HCT116 (cell line): Measurements from ENCODE around the gene LIMS2.

Source experiments
- EGR1 ChIP-seq: IDR thresholded peaks from 2 replicates; pipeline ENCODE4 v1.6.1; 2012; ENCODE audit warnings: low read depth
- POLR2A ChIP-seq: IDR thresholded peaks from 2 replicates; pipeline ENCODE4 v1.7.0; 2011; ENCODE audit warnings: borderline replicate concordance; ENCODE audit not compliant: insufficient read depth, insufficient read length; ENCODE audit errors: extremely low read depth
- POLR2AphosphoS5 ChIP-seq: IDR thresholded peaks from 2 replicates; pipeline ENCODE4 v1.6.1; 2011; ENCODE audit warnings: mild to moderate bottlenecking, low read depth, low read length, moderate library complexity
- RAD21 ChIP-seq: IDR thresholded peaks from 2 replicates; pipeline ENCODE4 v1.6.1; 2012; ENCODE audit warnings: low read depth, mild to moderate bottlenecking
- SP1 ChIP-seq: IDR thresholded peaks from 2 replicates; pipeline ENCODE4 v1.6.1; 2012; ENCODE audit warnings: low read depth
- YY1 ChIP-seq: IDR thresholded peaks from 2 replicates; pipeline ENCODE4 v1.6.1; 2011; ENCODE audit warnings: low read length, low read depth, moderate library complexity, mild to moderate bottlenecking; ENCODE audit not compliant: insufficient replicate concordance; ENCODE audit errors: extremely low read depth
- TF ChIP-seq, protein P1 (sequence below), 3 experiments: fragments of 200-600 bp in 1 of 3; sonication (generic) in 1 of 3; IDR thresholded peaks in 2 of 3; conservative IDR thresholded peaks in 1 of 3; 2 replicates each; pipeline ENCODE4 v1.5.1; 2012 to 2017; ENCODE audit warnings: low read depth in 2 of 3, low read length in 2 of 3, antibody characterized with exemption in 1 of 3, borderline replicate concordance in 1 of 3, control low read depth in 1 of 3, mild to moderate bottlenecking in 1 of 3, mixed read lengths in 1 of 3, mixed run types in 1 of 3, moderate library complexity in 1 of 3; ENCODE audit not compliant: insufficient read depth in 1 of 3
- TF ChIP-seq, protein P2 (sequence below): IDR thresholded peaks from 2 replicates; pipeline ENCODE4 v1.6.1; 2012; ENCODE audit warnings: low read depth

DNA sequence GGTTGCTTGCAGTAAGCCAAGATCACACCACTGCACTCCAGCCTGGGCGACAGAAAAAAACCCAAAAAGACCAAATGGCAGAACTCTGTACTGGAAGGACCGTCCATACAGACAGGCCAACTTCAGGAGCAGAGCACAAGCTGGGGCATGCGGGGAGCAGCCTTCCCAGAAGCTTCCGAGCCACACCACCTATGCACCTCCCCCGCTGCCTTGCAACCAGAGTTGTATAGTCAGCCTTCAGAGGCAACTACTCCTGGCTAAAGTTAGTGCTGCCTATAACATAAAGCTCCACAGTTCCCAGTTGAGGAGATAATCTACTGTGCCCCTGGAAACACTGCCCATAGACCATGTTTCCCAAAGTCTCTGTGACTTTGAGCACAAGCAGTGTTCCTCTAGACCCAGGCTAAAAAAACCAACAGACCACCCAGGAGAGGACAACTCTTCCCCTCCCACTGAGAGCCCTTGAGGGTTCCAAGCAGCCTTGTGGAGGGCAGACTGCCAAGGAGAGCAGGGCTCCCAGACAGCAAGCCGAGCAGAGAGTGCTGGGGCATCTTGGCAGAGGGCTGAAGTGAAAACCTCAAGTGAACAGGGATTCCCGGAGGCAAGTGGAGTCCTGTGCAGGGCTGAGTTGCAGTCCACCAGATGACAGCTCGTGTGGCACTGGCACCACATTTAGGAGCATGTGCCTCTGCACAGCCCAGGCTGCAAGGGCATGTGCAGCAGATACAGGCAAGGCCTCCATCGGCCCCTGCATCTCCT, 32.7 kb upstream of the LIMS2 start:
- TF ChIP-seq, protein P1, sequence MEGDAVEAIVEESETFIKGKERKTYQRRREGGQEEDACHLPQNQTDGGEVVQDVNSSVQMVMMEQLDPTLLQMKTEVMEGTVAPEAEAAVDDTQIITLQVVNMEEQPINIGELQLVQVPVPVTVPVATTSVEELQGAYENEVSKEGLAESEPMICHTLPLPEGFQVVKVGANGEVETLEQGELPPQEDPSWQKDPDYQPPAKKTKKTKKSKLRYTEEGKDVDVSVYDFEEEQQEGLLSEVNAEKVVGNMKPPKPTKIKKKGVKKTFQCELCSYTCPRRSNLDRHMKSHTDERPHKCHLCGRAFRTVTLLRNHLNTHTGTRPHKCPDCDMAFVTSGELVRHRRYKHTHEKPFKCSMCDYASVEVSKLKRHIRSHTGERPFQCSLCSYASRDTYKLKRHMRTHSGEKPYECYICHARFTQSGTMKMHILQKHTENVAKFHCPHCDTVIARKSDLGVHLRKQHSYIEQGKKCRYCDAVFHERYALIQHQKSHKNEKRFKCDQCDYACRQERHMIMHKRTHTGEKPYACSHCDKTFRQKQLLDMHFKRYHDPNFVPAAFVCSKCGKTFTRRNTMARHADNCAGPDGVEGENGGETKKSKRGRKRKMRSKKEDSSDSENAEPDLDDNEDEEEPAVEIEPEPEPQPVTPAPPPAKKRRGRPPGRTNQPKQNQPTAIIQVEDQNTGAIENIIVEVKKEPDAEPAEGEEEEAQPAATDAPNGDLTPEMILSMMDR (IDR thresholded peaks at IDR 0.05 in 2 of 3, conservative IDR thresholded peaks at IDR 0.05 in 1 of 3; ENCODE audit: borderline replicate concordance in 1 of 3, insufficient read depth in 1 of 3, low read depth in 2 of 3, low read length in 2 of 3) = no peak
- no peak for TF ChIP-seq EGR1
- TF ChIP-seq, protein P2, sequence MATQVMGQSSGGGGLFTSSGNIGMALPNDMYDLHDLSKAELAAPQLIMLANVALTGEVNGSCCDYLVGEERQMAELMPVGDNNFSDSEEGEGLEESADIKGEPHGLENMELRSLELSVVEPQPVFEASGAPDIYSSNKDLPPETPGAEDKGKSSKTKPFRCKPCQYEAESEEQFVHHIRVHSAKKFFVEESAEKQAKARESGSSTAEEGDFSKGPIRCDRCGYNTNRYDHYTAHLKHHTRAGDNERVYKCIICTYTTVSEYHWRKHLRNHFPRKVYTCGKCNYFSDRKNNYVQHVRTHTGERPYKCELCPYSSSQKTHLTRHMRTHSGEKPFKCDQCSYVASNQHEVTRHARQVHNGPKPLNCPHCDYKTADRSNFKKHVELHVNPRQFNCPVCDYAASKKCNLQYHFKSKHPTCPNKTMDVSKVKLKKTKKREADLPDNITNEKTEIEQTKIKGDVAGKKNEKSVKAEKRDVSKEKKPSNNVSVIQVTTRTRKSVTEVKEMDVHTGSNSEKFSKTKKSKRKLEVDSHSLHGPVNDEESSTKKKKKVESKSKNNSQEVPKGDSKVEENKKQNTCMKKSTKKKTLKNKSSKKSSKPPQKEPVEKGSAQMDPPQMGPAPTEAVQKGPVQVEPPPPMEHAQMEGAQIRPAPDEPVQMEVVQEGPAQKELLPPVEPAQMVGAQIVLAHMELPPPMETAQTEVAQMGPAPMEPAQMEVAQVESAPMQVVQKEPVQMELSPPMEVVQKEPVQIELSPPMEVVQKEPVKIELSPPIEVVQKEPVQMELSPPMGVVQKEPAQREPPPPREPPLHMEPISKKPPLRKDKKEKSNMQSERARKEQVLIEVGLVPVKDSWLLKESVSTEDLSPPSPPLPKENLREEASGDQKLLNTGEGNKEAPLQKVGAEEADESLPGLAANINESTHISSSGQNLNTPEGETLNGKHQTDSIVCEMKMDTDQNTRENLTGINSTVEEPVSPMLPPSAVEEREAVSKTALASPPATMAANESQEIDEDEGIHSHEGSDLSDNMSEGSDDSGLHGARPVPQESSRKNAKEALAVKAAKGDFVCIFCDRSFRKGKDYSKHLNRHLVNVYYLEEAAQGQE = no peak
- no peak for TF ChIP-seq YY1
- no peak for TF ChIP-seq SP1
- no peak for TF ChIP-seq POLR2AphosphoS5
- TF ChIP-seq RAD21 = no peak
- no peak for TF ChIP-seq POLR2A
